COLO668 (cell line): ENCODE results near the gene CRK.

ENCODE experiments used
- DNase-seq: peaks from one replicate; lab custom pipeline; 2025; ENCODE audit not compliant: unreplicated experiment; lab: John Stamatoyannopoulos, UW

The CRK gene

GRCh38 chr17:1486802-1487695 lies 31.0 kb upstream of the CRK start:
- DNase-seq = peak; percentile 40

GRCh38 chr17:1485423-1486376 lies 29.7 kb upstream of the CRK start:
- DNase-seq = peak; percentile 54

GRCh38 chr17:1484676-1485422 lies 28.8 kb upstream of the CRK start:
- peak; percentile 75 for DNase-seq

GRCh38 chr17:1484060-1484535 lies 28.1 kb upstream of the CRK start:
- no peak for DNase-seq

GRCh38 chr17:1482680-1483079 lies 26.6 kb upstream of the CRK start:
- no peak for DNase-seq

GRCh38 chr17:1481736-1482135 lies 25.7 kb upstream of the CRK start:
- no peak for DNase-seq

GRCh38 chr17:1480747-1481465 lies 24.9 kb upstream of the CRK start:
- DNase-seq = no peak

- DNase-seq = no peak
Measured at GRCh38 chr17:1478418-1478817, 22.4 kb upstream of the CRK start.

- no peak for DNase-seq
Measured at GRCh38 chr17:1475321-1475854, 19.4 kb upstream of the CRK start.

GRCh38 chr17:1474402-1475189 lies 18.6 kb upstream of the CRK start:
- DNase-seq = no peak

GRCh38 chr17:1473841-1474240 lies 17.8 kb upstream of the CRK start:
- no peak for DNase-seq

- DNase-seq = no peak
Measured at GRCh38 chr17:1473170-1473569, 17.1 kb upstream of the CRK start.

GRCh38 chr17:1471911-1472821 lies 16.1 kb upstream of the CRK start:
- no peak for DNase-seq

GRCh38 chr17:1471490-1471889 lies 15.5 kb upstream of the CRK start:
- DNase-seq = no peak

GRCh38 chr17:1470755-1471462 lies 14.9 kb upstream of the CRK start:
- no peak for DNase-seq

GRCh38 chr17:1470071-1470754 lies 14.2 kb upstream of the CRK start:
- DNase-seq = no peak

- no peak for DNase-seq
Measured at GRCh38 chr17:1469231-1469852, 13.3 kb upstream of the CRK start.
